GM12801 (cell line): ENCODE results near the gene MAP6D1.

Source experiments
- TF ChIP-seq, protein P1 (sequence below): IDR thresholded peaks from one replicate; pipeline ENCODE4 v1.5.1; 2011; ENCODE audit warnings: control low read depth; ENCODE audit not compliant: insufficient read length; ENCODE audit errors: extremely low read depth

Gene MAP6D1

DNA sequence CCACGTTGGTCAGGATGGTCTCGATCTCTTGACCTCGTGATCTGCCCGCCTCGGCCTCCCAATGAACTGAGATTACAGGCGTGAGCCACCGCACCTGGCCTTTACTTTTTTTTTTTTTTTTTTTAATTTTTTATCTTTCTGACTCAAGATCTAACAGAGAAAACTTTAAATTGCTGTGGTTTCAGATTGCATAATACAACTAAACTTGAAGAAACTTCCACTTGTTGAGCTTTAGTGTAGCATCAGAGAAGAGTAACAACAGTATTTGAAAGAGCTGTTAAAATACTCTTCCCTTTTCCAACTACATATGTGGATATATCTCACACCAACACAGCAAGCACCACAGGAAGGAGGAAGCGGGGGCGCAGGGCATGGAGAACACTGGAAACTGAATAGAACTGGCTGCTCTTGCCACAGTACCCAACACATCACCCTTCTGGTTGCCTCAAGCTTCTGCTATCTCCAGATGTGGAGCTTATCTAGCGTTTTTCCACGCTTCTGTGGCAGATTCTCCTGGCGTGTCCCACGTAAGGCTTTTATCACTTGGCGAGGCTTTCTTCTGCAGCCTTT is 45.4 kb downstream of the MAP6D1 start:
- TF ChIP-seq, protein P1, sequence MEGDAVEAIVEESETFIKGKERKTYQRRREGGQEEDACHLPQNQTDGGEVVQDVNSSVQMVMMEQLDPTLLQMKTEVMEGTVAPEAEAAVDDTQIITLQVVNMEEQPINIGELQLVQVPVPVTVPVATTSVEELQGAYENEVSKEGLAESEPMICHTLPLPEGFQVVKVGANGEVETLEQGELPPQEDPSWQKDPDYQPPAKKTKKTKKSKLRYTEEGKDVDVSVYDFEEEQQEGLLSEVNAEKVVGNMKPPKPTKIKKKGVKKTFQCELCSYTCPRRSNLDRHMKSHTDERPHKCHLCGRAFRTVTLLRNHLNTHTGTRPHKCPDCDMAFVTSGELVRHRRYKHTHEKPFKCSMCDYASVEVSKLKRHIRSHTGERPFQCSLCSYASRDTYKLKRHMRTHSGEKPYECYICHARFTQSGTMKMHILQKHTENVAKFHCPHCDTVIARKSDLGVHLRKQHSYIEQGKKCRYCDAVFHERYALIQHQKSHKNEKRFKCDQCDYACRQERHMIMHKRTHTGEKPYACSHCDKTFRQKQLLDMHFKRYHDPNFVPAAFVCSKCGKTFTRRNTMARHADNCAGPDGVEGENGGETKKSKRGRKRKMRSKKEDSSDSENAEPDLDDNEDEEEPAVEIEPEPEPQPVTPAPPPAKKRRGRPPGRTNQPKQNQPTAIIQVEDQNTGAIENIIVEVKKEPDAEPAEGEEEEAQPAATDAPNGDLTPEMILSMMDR: no peak

GRCh38 chr3:183777016-183777618 is 48.3 kb downstream of the MAP6D1 start:
- TF ChIP-seq, protein P1: no peak

GRCh38 chr3:183775781-183776180 is 49.6 kb downstream of the MAP6D1 start:
- TF ChIP-seq, protein P1: no peak

DNA sequence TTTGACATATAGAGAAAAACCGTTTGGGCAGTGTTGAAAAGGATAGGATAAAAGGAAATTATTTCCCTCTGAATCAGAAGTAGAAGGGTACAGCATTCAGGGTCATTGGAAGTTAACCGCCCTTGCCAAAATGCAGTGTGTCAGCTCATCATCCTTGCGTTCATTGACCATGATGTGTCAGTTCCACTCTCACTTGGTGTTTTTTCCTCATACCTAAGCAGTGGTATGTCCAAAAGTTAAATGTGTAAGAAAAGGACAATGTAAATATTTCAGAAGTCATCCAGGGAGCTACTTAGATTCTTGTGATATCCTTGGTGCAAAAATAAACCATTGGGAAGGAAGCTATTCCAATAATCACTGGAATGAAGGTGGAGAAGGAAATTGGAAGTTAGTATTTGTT is 50.7 kb downstream of the MAP6D1 start:
- TF ChIP-seq, protein P1: no peak

DNA sequence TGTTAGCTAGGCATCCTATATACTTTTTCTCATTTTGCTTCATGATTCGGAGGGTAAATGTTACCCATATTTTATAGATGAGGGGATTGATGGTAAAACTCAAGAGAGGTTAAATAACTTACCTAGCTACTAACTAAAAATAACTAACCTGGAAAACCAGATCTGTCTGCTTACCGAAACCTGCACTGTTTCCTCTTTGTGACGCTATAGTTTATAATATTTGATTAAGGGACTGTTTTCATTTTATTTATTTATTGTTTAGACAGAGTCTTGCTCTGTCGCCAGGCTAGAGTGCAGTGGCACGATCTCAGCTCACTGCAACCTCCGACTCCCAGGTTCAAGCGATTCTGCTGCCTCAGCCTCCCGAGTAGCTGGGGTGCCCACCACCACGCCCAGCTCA is 55.9 kb downstream of the MAP6D1 start:
- TF ChIP-seq, protein P1: no peak

DNA sequence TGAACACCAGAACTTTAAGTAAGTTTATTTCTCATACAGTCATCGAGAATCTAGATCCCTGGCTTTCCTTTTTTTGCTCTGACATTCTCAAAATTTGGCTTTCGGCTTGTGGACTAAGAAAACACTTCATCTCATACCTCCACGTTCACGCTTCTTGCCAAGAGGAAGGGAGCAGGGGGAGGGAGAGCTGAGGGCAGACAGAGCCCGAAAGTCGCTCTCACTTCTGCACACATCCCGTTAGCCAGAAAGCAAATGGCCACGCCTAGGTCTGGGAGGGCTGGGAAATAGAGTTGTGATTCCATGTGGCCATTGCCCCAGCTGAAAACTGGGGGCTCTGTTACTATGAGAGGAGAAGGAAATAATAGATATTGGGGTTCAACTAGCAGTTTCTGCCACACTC is 57.3 kb downstream of the MAP6D1 start:
- TF ChIP-seq, protein P1: no peak

- TF ChIP-seq, protein P1: no peak
These were observed 58.4 kb downstream of the MAP6D1 start for GRCh38 chr3:183766745-183767606.
